ENCODE data around the gene PTPRA. TPM values are rescaled to one million over a fixed set of nuclear protein-coding genes. Genes with fewer than 3 reads are reported as not detected.

Gene PTPRA, protein sequence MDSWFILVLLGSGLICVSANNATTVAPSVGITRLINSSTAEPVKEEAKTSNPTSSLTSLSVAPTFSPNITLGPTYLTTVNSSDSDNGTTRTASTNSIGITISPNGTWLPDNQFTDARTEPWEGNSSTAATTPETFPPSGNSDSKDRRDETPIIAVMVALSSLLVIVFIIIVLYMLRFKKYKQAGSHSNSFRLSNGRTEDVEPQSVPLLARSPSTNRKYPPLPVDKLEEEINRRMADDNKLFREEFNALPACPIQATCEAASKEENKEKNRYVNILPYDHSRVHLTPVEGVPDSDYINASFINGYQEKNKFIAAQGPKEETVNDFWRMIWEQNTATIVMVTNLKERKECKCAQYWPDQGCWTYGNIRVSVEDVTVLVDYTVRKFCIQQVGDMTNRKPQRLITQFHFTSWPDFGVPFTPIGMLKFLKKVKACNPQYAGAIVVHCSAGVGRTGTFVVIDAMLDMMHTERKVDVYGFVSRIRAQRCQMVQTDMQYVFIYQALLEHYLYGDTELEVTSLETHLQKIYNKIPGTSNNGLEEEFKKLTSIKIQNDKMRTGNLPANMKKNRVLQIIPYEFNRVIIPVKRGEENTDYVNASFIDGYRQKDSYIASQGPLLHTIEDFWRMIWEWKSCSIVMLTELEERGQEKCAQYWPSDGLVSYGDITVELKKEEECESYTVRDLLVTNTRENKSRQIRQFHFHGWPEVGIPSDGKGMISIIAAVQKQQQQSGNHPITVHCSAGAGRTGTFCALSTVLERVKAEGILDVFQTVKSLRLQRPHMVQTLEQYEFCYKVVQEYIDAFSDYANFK
- 30.3 and 42.7 TPM in 2 replicates for total RNA-seq

GRCh38 chr20:2873010-2873746 is at the start of gene PTPRA:
PTPRA (plus strand) TSS chr20:2873481; CDS start chr20:2964278, 90,797 bp downstream.

DNA sequence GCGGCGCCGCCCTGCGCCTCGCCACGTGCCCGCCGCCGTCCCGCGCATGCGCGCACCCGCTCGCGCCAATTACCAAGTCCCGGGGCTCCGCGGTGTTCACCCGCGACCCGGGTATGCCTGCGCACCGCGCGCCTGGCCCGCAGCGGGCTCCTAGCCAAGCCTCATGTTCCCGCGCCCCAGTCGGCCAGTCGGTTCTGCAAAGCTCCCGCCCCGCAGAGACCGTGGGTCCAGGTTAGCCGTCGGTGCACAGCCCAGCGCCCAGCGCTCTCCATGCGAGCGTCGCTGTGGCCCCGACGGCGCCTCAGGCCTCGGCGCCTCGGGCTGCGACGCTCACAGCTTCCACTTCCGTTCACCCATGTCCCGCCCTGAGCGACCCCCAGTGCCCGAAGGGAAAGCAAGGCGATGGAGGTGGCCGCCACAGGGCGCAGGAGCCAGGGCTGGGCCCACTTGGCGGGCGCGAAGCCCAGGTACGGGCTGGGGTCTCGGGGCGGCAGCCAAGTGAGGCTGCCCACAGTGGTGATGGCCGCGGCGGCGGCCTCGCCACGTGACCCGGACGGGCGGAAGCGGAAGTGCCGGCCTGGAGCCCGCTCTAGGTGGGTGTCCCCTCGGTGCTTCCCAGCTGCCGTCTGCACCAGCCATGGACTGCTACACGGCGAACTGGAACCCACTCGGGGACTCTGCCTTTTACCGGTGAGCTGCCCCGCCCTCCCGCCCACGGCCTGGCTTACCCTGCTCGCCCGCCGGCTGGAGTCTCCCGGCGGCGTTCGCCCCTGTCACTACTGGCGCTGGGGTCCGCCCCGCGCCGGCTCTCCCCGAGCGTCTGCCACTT is 32.9 kb upstream of the PTPRA start, which contains the start of the genes PCED1A and VPS16:
TSS of gene PCED1A (minus strand) at position 518 of the 829 bp plus-strand sequence. CDS start 743 bp downstream, outside the sequence.
TSS of gene VPS16 (plus strand) at position 608 of the 829 bp plus-strand sequence. CDS start at position 638, 30 bp downstream.

GRCh38 chr20:3043322-3043721 is 170.0 kb downstream of the PTPRA start, which contains the start of gene GNRH2:
GNRH2 (plus strand) TSS chr20:3043622; CDS start chr20:3044415, 793 bp downstream.

DNA sequence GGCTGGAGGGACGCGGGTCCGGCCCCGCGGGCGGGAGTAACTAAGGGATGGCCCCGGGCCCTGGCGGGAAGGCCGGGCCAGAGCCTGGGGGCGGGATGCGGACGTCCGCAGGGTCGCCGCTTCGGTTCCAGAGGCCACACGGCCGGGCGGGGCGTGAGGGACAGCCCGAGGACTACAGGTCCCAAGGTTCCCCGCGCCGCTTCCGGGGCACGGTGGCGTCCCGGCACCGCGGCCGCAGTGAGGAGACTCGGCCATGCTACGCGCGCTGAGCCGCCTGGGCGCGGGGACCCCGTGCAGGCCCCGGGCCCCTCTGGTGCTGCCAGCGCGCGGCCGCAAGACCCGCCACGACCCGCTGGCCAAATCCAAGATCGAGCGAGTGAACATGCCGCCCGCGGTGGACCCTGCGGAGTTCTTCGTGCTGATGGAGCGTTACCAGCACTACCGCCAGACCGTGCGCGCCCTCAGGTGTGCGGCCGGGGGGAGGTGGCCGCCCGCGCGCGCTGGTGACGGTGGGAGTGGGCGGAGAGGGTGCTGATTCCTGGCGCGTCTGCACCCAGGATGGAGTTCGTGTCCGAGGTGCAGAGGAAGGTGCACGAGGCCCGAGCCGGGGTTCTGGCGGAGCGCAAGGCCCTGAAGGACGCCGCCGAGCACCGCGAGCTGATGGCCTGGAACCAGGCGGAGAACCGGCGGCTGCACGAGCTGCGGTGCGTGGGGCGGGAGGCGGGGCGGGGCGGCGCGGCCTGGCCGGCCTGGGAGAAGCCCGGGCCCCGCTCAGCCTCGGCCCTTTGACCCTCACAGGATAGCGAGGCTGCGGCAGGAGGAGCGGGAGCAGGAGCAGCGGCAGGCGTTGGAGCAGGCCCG is 172.8 kb downstream of the PTPRA start, which contains the start of gene MRPS26:
TSS of gene MRPS26 (plus strand) at position 237 of the 861 bp plus-strand sequence. CDS start at position 254, 17 bp downstream.

GRCh38 chr20:3071610-3072529 is 198.6 kb downstream of the PTPRA start, which contains the start of gene OXT:
OXT (plus strand) TSS chr20:3071620; CDS start chr20:3071656, 36 bp downstream.

DNA sequence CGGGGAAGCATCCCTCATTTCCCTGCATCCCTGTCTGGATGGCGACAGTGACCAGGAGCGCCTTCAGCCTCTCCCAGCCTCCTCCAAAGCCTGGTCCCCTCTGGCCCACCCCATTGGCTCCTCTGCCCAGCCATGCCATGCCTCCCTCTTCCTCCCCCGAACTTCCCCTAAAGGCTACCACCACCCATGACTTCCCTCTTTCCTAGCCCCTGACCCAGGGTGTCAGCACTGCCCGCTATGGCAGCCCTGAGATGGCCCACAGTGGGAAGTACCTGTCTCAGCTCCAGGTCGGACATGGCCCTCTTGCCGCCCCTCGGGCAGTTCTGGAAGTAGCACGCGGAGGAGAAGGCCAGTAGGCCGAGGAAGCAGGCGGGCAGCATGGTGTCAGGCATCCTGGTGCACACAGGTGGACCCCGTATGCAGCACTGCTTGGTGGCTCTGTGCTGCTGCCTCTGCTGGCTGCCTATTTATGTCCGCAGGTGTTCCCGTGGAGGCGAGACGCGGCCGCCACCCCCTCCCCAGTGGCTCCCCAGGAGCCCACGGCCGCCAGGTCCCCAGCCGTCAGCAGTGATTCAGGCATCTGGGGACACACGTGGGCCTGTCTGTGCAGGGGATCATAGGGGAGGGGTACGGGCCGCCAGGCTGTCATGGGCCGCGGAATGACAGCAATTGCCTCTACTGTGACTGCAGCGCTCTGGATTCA is 211.2 kb downstream of the PTPRA start, which contains the start of gene AVP:
TSS of gene AVP (minus strand) at position 442 of the 703 bp plus-strand sequence. CDS start at position 392, 50 bp downstream.

Other genes starting within 250 kb of the PTPRA start
- gene NOP56, start 220.8 kb upstream of the PTPRA start, total RNA-seq, result 72.0 and 150 TPM in 2 replicates
- 96.6 and 108 TPM in 2 replicates for gene IDH3B, start 209.3 kb upstream of the PTPRA start, total RNA-seq
- gene EBF4, start 180.7 kb upstream of the PTPRA start, total RNA-seq, result 0.98 and 7.2 TPM in 2 replicates
- gene CPXM1, start 72.9 kb upstream of the PTPRA start, total RNA-seq, result 50.2 and 158 TPM in 2 replicates
- gene C20orf141, start 58.5 kb upstream of the PTPRA start, total RNA-seq, result 0.76 TPM in 1 of 2 replicates, not detected in the other
- gene TMEM239, start 57.1 kb upstream of the PTPRA start, total RNA-seq, result not detected in 2 replicates
- 20.4 and 59.7 TPM in 2 replicates for gene PCED1A, start 32.8 kb upstream of the PTPRA start, total RNA-seq
- 32.4 and 45.8 TPM in 2 replicates for gene VPS16, start 32.7 kb upstream of the PTPRA start, total RNA-seq
- 0.25 TPM in 1 of 2 replicates, not detected in the other for gene GNRH2, start 170.1 kb downstream of the PTPRA start, total RNA-seq
- gene MRPS26, start 172.6 kb downstream of the PTPRA start, total RNA-seq, result 66.2 and 86.5 TPM in 2 replicates
- gene OXT, start 198.1 kb downstream of the PTPRA start, total RNA-seq, result not detected in 2 replicates
- gene AVP, start 211.2 kb downstream of the PTPRA start, total RNA-seq, result not detected in 2 replicates